PC-9 (cell line): ENCODE results near the gene ZBED4. TPM values are rescaled to one million over a fixed set of nuclear protein-coding genes. Genes with fewer than 3 reads are reported as not detected.

Experiments used
- BruUV-seq: library from RNA; stranded (reverse); fragments of 400-500 nt; replicated peaks from 2 replicates; lab custom pipeline; 2021; lab: Mats Ljungman, UMichigan
- CTCF ChIA-PET: fragments of 300-600 bp; sonication (Branson Sonifier 250); formaldehyde crosslinking; loops from one replicate; lab custom pipeline; 2022; ENCODE audit warnings: antibody characterized with exemption; lab: Charles Lee
- POLR2A ChIA-PET: fragments of 300-600 bp; sonication (Branson Sonifier 250); formaldehyde crosslinking; loops from one replicate; lab custom pipeline; 2022; ENCODE audit warnings: antibody characterized with exemption; ENCODE audit not compliant: unreplicated experiment; lab: Charles Lee
- DNase-seq, 2 experiments: peaks; one replicate each; pipeline versions ENCODE4 v3.0.0 to v3.0.0-alpha.2; 2015 to 2022; ENCODE audit warnings: mixed read lengths in 1 of 2
- H2AFZ ChIP-seq: fragments of 200-600 bp; sonication (generic); 2 replicates; pipeline ENCODE4 v1.8.1; 2017; ENCODE audit warnings: antibody characterized with exemption
- H3F3A ChIP-seq: fragments of 200-600 bp; sonication (generic); 2 replicates; pipeline ENCODE4 v1.8.1; 2017; ENCODE audit warnings: antibody characterized with exemption, mild to moderate bottlenecking, low read depth; ENCODE audit not compliant: insufficient read depth
- H3K27ac ChIP-seq: fragments of 200-600 bp; sonication (generic); 2 replicates; pipeline ENCODE4 v1.6.1; 2016; ENCODE audit warnings: mixed run types
- H3K27me3 ChIP-seq: fragments of 200-600 bp; sonication (generic); 2 replicates; pipeline ENCODE4 v1.6.1; 2016; ENCODE audit warnings: low read depth, mixed run types; ENCODE audit not compliant: insufficient read depth
- H3K36me3 ChIP-seq: fragments of 200-600 bp; sonication (generic); 2 replicates; pipeline ENCODE4 v1.6.1; 2016; ENCODE audit warnings: low read depth, mixed run types
- H3K4me1 ChIP-seq: fragments of 200-600 bp; sonication (generic); replicated peaks from 2 replicates; pipeline ENCODE4 v1.6.1; 2016; ENCODE audit warnings: mixed run types; ENCODE audit not compliant: insufficient read depth
- H3K4me2 ChIP-seq: fragments of 200-600 bp; sonication (generic); 2 replicates; pipeline ENCODE4 v1.6.1; 2017; ENCODE audit warnings: mixed run types
- H3K4me3 ChIP-seq: fragments of 200-600 bp; sonication (generic); 2 replicates; pipeline ENCODE4 v1.6.1; 2016; ENCODE audit warnings: mixed run types
- H3K79me2 ChIP-seq: fragments of 200-600 bp; sonication (generic); 2 replicates; pipeline ENCODE4 v1.6.1; 2017; ENCODE audit warnings: low read depth, mixed run types
- H3K9me2 ChIP-seq: fragments of 200-600 bp; sonication (generic); 2 replicates; pipeline ENCODE4 v1.8.1; 2017; ENCODE audit warnings: mild to moderate bottlenecking; ENCODE audit not compliant: insufficient read depth
- H3K9me3 ChIP-seq: fragments of 200-600 bp; sonication (generic); 2 replicates; pipeline ENCODE4 v1.8.1; 2016; ENCODE audit warnings: low read depth; ENCODE audit not compliant: insufficient read depth
- H4K20me1 ChIP-seq: fragments of 200-600 bp; sonication (generic); 2 replicates; pipeline ENCODE4 v1.8.1; 2017; ENCODE audit not compliant: insufficient read depth
- CTCF ChIP-seq: fragments of 200-600 bp; sonication (generic); conservative IDR thresholded peaks from 2 replicates; pipeline ENCODE4 v1.6.1; 2017; ENCODE audit warnings: mixed run types, antibody characterized with exemption, mild to moderate bottlenecking, moderate library complexity
- EZH2 ChIP-seq: fragments of 200-600 bp; sonication (generic); IDR thresholded peaks from 2 replicates; pipeline ENCODE4 v1.8.0; 2017; ENCODE audit warnings: antibody characterized with exemption, low read depth
- intact Hi-C: fragments of 100-400 bp; cut with micrococcal nuclease; formaldehyde crosslinking; loops from one replicate; pipeline ENCODE4 v1.10.0; 2022; ENCODE audit not compliant: unreplicated experiment
- total RNA-seq: library from RNA; stranded (reverse); gene quantifications from 2 replicates; pipeline ENCODE4 v1.2.3, GENCODE V29; 2021

Gene ZBED4
- total RNA-seq, 1 experiment from 2014 or later, result 21.4 TPM

GRCh38 chr22:49807780-49808708 lies 45.6 kb upstream of the ZBED4 start:
- Histone ChIP-seq H4K20me1 (peaks cover 98% of the 10 kb centered on the region), H3K27me3 (no peaks in the 10 kb centered on the region), H3K4me1 (no peaks in the 10 kb centered on the region), H3K79me2 (peaks cover 97% of the 10 kb centered on the region), H3K9me3 (no peaks in the 10 kb centered on the region), H3F3A (no peaks in the 10 kb centered on the region; the same call in 1 of the 2 replicates), H3K36me3 (0 out of 2 replicates have a peak, but pooled peaks cover 3% of the 10 kb centered on the region), H3K4me3 (no peak overlapping the region), H3K9me2 (no peaks in the 10 kb centered on the region), H3K27ac (no peak overlapping the region), H2AFZ (no peak overlapping the region), H3K4me2 (no peak overlapping the region)
- POLR2A ChIA-PET, result no interaction called here
- no TSS peak for BruUV-seq
- DNase-seq, result no peak
- intact Hi-C loops, result no loop called here
- no peak for TF ChIP-seq EZH2
- no peak for TF ChIP-seq CTCF
- CTCF ChIA-PET, result no interaction called here

DNA sequence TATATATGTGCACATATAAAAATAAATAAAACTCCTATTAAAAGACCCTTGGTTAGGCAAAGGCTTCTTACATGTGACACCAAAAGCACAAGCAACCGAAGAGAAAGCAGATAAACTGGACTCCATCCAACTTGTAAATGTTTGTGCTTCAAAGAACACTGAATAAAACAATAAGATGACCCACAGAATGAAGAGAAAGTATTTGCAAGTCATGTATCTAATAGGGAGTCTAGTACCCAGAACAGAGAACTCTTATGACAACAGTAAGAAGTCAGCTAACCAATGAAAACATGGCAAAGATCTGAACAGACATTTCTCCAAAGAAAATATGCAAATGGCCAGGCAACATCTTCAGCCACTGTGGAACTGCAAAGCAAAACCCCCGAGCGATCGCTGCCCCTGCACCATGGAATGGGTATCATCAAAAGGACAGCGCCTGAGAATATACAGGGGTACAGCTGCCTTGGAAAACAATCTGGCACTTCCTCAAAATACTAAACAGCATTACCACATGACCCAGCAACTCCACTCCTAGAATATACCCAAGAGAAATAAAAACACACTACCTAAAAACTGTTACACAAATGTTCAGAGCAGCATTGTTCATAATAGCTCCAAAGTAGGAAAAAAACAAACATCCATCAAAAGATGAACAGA lies 43.2 kb upstream of the ZBED4 start:
- H4K20me1 ChIP-seq, result peaks cover 98% of the 10 kb centered on the region
- no peak for TF ChIP-seq CTCF
- TF ChIP-seq EZH2, result no peak
- H3K36me3 ChIP-seq, result peaks cover 12% of the 10 kb centered on the region; the same call in 1 of the 2 replicates
- H3K4me3 ChIP-seq, result no peak overlapping the region
- no peak for DNase-seq
- POLR2A ChIA-PET, result no interaction called here
- no peak overlapping the region for H3K4me2 ChIP-seq
- intact Hi-C loops, result loop anchor here (10.0 kb wide), 1 partner anchor 84 kb away; no protein-coding TSS in a partner anchor
- peaks cover 9% of the 10 kb centered on the region; the same call in 1 of the 2 replicates for H3F3A ChIP-seq
- no peak overlapping the region for H3K27ac ChIP-seq
- no TSS peak for BruUV-seq
- peaks cover 3% of the 10 kb centered on the region; the same call in 1 of the 2 replicates for H3K4me1 ChIP-seq
- H3K9me2 ChIP-seq, result no peaks in the 10 kb centered on the region
- no peaks in the 10 kb centered on the region for H3K27me3 ChIP-seq
- H3K9me3 ChIP-seq, result no peaks in the 10 kb centered on the region
- H2AFZ ChIP-seq, result no peak overlapping the region
- H3K79me2 ChIP-seq, result peaks cover 98% of the 10 kb centered on the region
- CTCF ChIA-PET, result no interaction called here

GRCh38 chr22:49811020-49811791 lies 42.4 kb upstream of the ZBED4 start:
- BruUV-seq, result no TSS peak
- no peak overlapping the region for H2AFZ ChIP-seq
- H3K4me1 ChIP-seq, result peaks cover 3% of the 10 kb centered on the region; the same call in 1 of the 2 replicates
- no peaks in the 10 kb centered on the region for H3K9me2 ChIP-seq
- no peak for DNase-seq
- peaks cover 13% of the 10 kb centered on the region; the same call in 1 of the 2 replicates for H3F3A ChIP-seq
- CTCF ChIA-PET, result no interaction called here
- H4K20me1 ChIP-seq, result peaks cover 98% of the 10 kb centered on the region
- H3K36me3 ChIP-seq, result peaks cover 12% of the 10 kb centered on the region; the same call in 1 of the 2 replicates
- TF ChIP-seq EZH2 (no peak), CTCF (no peak)
- peaks cover 98% of the 10 kb centered on the region for H3K79me2 ChIP-seq
- H3K9me3 ChIP-seq, result no peaks in the 10 kb centered on the region
- H3K4me3 ChIP-seq, result no peak overlapping the region
- no peak overlapping the region for H3K4me2 ChIP-seq
- POLR2A ChIA-PET, result no interaction called here
- H3K27me3 ChIP-seq, result no peaks in the 10 kb centered on the region
- intact Hi-C loops, result loop anchor here (10.0 kb wide), 1 partner anchor 84 kb away; no protein-coding TSS in a partner anchor
- H3K27ac ChIP-seq, result no peak overlapping the region
